WTC11 (cell line): ENCODE results near the gene TMEM120B. TPM values are rescaled to one million over a fixed set of nuclear protein-coding genes. Genes with fewer than 3 reads are reported as not detected.

Experiments
- ATAC-seq: fragments of 200-7000 bp; cut with Tn5 transposase; 2 replicates; pipeline ENCODE4 v1.10.0; 2021; ENCODE audit warnings: mild to moderate bottlenecking, moderate library complexity
- CTCF ChIA-PET: fragments of 300-600 bp; sonication (Branson Sonifier 250); formaldehyde crosslinking; loops from one replicate; lab custom pipeline; 2021; ENCODE audit warnings: antibody characterized with exemption; lab: Charles Lee
- POLR2A ChIA-PET: fragments of 350-600 bp; sonication (Branson Sonifier 250); formaldehyde crosslinking; loops from one replicate; lab custom pipeline; 2021; ENCODE audit warnings: antibody characterized with exemption; lab: Charles Lee
- DNase-seq: peaks from one replicate; pipeline ENCODE4 v3.0.0; 2021; ENCODE audit warnings: low spot score
- H3K27ac Mint-ChIP-seq: 2 replicates; pipeline ENCODE4 v1.8.0; 2021; ENCODE audit warnings: mixed read lengths
- H3K27me3 Mint-ChIP-seq: 2 replicates; pipeline ENCODE4 v1.8.0; 2021; ENCODE audit warnings: low read depth, mild to moderate bottlenecking, moderate library complexity, mixed read lengths
- H3K36me3 Mint-ChIP-seq: 2 replicates; pipeline ENCODE4 v1.8.0; 2021; ENCODE audit warnings: mixed read lengths
- H3K4me1 Mint-ChIP-seq: 2 replicates; pipeline ENCODE4 v1.8.0; 2022; ENCODE audit warnings: mixed read lengths
- H3K4me3 Mint-ChIP-seq: 2 replicates; pipeline ENCODE4 v1.8.0; 2021; ENCODE audit warnings: mild to moderate bottlenecking, moderate library complexity, mixed read lengths
- H3K9me3 Mint-ChIP-seq: 2 replicates; pipeline ENCODE4 v1.8.0; 2021; ENCODE audit warnings: mixed read lengths
- ATF2 ChIP-seq: sonication (generic); formaldehyde crosslinking; IDR thresholded peaks from 2 replicates; pipeline ENCODE4 v1.8.1; 2022; ENCODE audit warnings: low read depth, missing genetic modification reagents, borderline replicate concordance
- CREM ChIP-seq: sonication (generic); formaldehyde crosslinking; IDR thresholded peaks from 2 replicates; pipeline ENCODE4 v1.8.1; 2022; ENCODE audit warnings: mild to moderate bottlenecking, missing genetic modification reagents, moderate library complexity
- ESRRA ChIP-seq: sonication (generic); formaldehyde crosslinking; IDR thresholded peaks from 2 replicates; pipeline ENCODE4 v1.8.1; 2022; ENCODE audit warnings: mild to moderate bottlenecking, missing genetic modification reagents, borderline replicate concordance
- HMGA2 ChIP-seq: fragments of 250-450 bp; sonication (Bioruptor Pico); IDR thresholded peaks from 2 replicates; pipeline ENCODE4 v1.4.0; 2021; ENCODE audit warnings: mild to moderate bottlenecking, moderate library complexity
- KAT7 ChIP-seq: sonication (generic); formaldehyde crosslinking; IDR thresholded peaks from 2 replicates; pipeline ENCODE4 v1.8.1; 2023; ENCODE audit warnings: missing genetic modification reagents, mild to moderate bottlenecking, borderline replicate concordance
- NFYB ChIP-seq: sonication (generic); formaldehyde crosslinking; conservative IDR thresholded peaks from 2 replicates; pipeline ENCODE4 v1.8.0; 2022; ENCODE audit warnings: low read depth, missing genetic modification reagents
- PRDM15 ChIP-seq: sonication (generic); formaldehyde crosslinking; IDR thresholded peaks from 2 replicates; pipeline ENCODE4 v1.8.0; 2022; ENCODE audit warnings: missing genetic modification reagents
- PRRX2 ChIP-seq: fragments of 250-450 bp; sonication (Bioruptor Pico); IDR thresholded peaks from 2 replicates; pipeline ENCODE4 v1.8.0; 2021; ENCODE audit warnings: mild to moderate bottlenecking
- SOX15 ChIP-seq: fragments of 250-450 bp; sonication (Bioruptor Pico); IDR thresholded peaks from 2 replicates; pipeline ENCODE4 v1.9.0; 2021; ENCODE audit warnings: mild to moderate bottlenecking
- SP1 ChIP-seq: sonication (generic); formaldehyde crosslinking; conservative IDR thresholded peaks from 2 replicates; pipeline ENCODE4 v1.8.1; 2022; ENCODE audit warnings: missing genetic modification reagents
- TEAD1 ChIP-seq: sonication (generic); formaldehyde crosslinking; IDR thresholded peaks from 2 replicates; pipeline ENCODE4 v1.8.0; 2022; ENCODE audit warnings: mild to moderate bottlenecking, missing genetic modification reagents
- ZBTB21 ChIP-seq: sonication (generic); formaldehyde crosslinking; IDR thresholded peaks from 2 replicates; pipeline ENCODE4 v1.8.1; 2023; ENCODE audit warnings: mild to moderate bottlenecking, missing genetic modification reagents, borderline replicate concordance
- ZNF121 ChIP-seq: sonication (generic); formaldehyde crosslinking; IDR thresholded peaks from 2 replicates; pipeline ENCODE4 v1.8.0; 2023; ENCODE audit warnings: missing genetic modification reagents
- ZNF138 ChIP-seq: sonication (generic); formaldehyde crosslinking; conservative IDR thresholded peaks from 2 replicates; pipeline ENCODE4 v1.8.1; 2022; ENCODE audit warnings: mild to moderate bottlenecking, moderate library complexity, missing genetic modification reagents
- ZNF416 ChIP-seq: fragments of 250-450 bp; sonication (Bioruptor Pico); IDR thresholded peaks from 2 replicates; pipeline ENCODE4 v1.9.0; 2021; ENCODE audit warnings: mild to moderate bottlenecking, inconsistent platforms
- total RNA-seq: library from RNA; stranded (reverse); gene quantifications from 3 replicates; pipeline ENCODE4 v1.2.3, GENCODE V29; 2021
- TF ChIP-seq, protein P1 (sequence below): sonication (generic); formaldehyde crosslinking; IDR thresholded peaks from 2 replicates; pipeline ENCODE4 v1.8.0; 2023; ENCODE audit warnings: missing genetic modification reagents, mild to moderate bottlenecking, borderline replicate concordance
- TF ChIP-seq, protein P2 (sequence below): sonication (generic); formaldehyde crosslinking; IDR thresholded peaks from 2 replicates; pipeline ENCODE4 v1.8.1; 2023; ENCODE audit warnings: mild to moderate bottlenecking, moderate library complexity, missing genetic modification reagents
- TF ChIP-seq, protein P3 (sequence below): sonication (generic); formaldehyde crosslinking; IDR thresholded peaks from 2 replicates; pipeline ENCODE4 v1.8.1; 2023; ENCODE audit warnings: mild to moderate bottlenecking, missing genetic modification reagents, moderate library complexity
- TF ChIP-seq, protein P4 (sequence below): sonication (generic); formaldehyde crosslinking; IDR thresholded peaks from 2 replicates; pipeline ENCODE4 v1.8.0; 2022; ENCODE audit warnings: mild to moderate bottlenecking, missing genetic modification reagents

The TMEM120B gene
- total RNA-seq, 1 experiment from 2014 or later = 36.9 TPM

- Mint-ChIP-seq H3K9me3 (no peaks in the 10 kb centered on the region), H3K4me1 (no peaks in the 10 kb centered on the region)
- ChIA-PET POLR2A (interaction anchor here (1.0 to 1.1 kb wide), 3 partner anchors 12 to 27 kb away, joined by 3 read pairs; no protein-coding TSS in a partner anchor), CTCF (interaction anchor here (1.1 to 3.5 kb wide), 5 partner anchors 9 to 67 kb away, joined by 4 to 46 read pairs (median 9); partner anchors contain the start of gene RHOF)
- TF ChIP-seq PRDM15 (no peak), ZNF121 (CRISPR knock-in tag) (no peak), ZBTB21 (CRISPR knock-in tag) (no peak), TEAD1 (CRISPR knock-in tag) (no peak), ESRRA (no peak), ATF2 (no peak), PRRX2 (CRISPR knock-in tag) (no peak), SOX15 (CRISPR knock-in tag) (no peak), NFYB (CRISPR knock-in tag) (no peak), ZNF416 (no peak), ZNF138 (no peak)
- TF ChIP-seq, protein P1, sequence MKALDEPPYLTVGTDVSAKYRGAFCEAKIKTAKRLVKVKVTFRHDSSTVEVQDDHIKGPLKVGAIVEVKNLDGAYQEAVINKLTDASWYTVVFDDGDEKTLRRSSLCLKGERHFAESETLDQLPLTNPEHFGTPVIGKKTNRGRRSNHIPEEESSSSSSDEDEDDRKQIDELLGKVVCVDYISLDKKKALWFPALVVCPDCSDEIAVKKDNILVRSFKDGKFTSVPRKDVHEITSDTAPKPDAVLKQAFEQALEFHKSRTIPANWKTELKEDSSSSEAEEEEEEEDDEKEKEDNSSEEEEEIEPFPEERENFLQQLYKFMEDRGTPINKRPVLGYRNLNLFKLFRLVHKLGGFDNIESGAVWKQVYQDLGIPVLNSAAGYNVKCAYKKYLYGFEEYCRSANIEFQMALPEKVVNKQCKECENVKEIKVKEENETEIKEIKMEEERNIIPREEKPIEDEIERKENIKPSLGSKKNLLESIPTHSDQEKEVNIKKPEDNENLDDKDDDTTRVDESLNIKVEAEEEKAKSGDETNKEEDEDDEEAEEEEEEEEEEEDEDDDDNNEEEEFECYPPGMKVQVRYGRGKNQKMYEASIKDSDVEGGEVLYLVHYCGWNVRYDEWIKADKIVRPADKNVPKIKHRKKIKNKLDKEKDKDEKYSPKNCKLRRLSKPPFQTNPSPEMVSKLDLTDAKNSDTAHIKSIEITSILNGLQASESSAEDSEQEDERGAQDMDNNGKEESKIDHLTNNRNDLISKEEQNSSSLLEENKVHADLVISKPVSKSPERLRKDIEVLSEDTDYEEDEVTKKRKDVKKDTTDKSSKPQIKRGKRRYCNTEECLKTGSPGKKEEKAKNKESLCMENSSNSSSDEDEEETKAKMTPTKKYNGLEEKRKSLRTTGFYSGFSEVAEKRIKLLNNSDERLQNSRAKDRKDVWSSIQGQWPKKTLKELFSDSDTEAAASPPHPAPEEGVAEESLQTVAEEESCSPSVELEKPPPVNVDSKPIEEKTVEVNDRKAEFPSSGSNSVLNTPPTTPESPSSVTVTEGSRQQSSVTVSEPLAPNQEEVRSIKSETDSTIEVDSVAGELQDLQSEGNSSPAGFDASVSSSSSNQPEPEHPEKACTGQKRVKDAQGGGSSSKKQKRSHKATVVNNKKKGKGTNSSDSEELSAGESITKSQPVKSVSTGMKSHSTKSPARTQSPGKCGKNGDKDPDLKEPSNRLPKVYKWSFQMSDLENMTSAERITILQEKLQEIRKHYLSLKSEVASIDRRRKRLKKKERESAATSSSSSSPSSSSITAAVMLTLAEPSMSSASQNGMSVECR (CRISPR knock-in tag) = no peak
- TF ChIP-seq, protein P2, sequence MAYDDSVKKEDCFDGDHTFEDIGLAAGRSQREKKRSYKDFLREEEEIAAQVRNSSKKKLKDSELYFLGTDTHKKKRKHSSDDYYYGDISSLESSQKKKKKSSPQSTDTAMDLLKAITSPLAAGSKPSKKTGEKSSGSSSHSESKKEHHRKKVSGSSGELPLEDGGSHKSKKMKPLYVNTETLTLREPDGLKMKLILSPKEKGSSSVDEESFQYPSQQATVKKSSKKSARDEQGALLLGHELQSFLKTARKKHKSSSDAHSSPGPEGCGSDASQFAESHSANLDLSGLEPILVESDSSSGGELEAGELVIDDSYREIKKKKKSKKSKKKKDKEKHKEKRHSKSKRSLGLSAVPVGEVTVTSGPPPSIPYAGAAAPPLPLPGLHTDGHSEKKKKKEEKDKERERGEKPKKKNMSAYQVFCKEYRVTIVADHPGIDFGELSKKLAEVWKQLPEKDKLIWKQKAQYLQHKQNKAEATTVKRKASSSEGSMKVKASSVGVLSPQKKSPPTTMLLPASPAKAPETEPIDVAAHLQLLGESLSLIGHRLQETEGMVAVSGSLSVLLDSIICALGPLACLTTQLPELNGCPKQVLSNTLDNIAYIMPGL (CRISPR knock-in tag) = no peak
- TF ChIP-seq, all 79 proteins: peak for 0
- peaks cover 23% of the 10 kb centered on the region for H3K36me3 Mint-ChIP-seq
- H3K27me3 Mint-ChIP-seq = no peaks in the 10 kb centered on the region
- DNase-seq (no peak), ATAC-seq (no peak)
- H3K27ac Mint-ChIP-seq = no peak overlapping the region
- H3K4me3 Mint-ChIP-seq = no peak overlapping the region
These were observed 115.8 kb downstream of the TMEM120B start for GRCh38 chr12:121828306-121828705.

DNA sequence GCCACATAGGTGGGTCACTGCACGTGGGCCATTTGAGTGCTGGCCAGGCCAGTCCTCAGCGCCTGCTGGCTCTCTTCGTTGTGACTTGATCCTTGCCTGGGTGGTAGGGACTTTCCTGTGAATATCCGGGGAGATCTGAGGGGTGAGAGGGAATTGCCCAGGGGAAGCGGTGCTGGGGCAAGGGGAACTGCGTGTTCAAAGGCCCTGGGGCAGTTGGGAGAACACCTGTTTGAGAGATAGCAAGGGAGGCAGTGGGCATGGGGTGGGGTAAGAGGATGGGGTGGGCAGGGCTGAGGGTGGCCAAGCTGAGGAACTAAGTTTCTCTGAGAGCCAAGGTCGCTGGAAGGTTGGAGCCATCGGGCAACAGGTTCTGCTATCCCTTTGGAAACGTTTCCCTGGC lies 116.3 kb downstream of the TMEM120B start:
- H3K4me3 Mint-ChIP-seq = no peak overlapping the region
- H3K36me3 Mint-ChIP-seq = peaks cover 23% of the 10 kb centered on the region
- ChIA-PET POLR2A (interaction anchor here (1.0 to 1.1 kb wide), 2 partner anchors 13 to 27 kb away, joined by 3 read pairs; no protein-coding TSS in a partner anchor), CTCF (interaction anchor here (2.6 kb wide), 1 partner anchor 17 kb away, joined by 26 read pairs; no protein-coding TSS in a partner anchor)
- no peaks in the 10 kb centered on the region for H3K9me3 Mint-ChIP-seq
- no peaks in the 10 kb centered on the region for H3K4me1 Mint-ChIP-seq
- no peak for ATAC-seq
- no peak for DNase-seq
- no peak overlapping the region for H3K27ac Mint-ChIP-seq
- TF ChIP-seq, protein P3, sequence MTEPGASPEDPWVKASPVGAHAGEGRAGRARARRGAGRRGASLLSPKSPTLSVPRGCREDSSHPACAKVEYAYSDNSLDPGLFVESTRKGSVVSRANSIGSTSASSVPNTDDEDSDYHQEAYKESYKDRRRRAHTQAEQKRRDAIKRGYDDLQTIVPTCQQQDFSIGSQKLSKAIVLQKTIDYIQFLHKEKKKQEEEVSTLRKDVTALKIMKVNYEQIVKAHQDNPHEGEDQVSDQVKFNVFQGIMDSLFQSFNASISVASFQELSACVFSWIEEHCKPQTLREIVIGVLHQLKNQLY (CRISPR knock-in tag) = no peak
- no peak for TF ChIP-seq KAT7
- TF ChIP-seq CREM = no peak
- TF ChIP-seq HMGA2 (CRISPR knock-in tag) = no peak
- no peak for TF ChIP-seq SP1 (CRISPR knock-in tag)
- TF ChIP-seq, protein P4, sequence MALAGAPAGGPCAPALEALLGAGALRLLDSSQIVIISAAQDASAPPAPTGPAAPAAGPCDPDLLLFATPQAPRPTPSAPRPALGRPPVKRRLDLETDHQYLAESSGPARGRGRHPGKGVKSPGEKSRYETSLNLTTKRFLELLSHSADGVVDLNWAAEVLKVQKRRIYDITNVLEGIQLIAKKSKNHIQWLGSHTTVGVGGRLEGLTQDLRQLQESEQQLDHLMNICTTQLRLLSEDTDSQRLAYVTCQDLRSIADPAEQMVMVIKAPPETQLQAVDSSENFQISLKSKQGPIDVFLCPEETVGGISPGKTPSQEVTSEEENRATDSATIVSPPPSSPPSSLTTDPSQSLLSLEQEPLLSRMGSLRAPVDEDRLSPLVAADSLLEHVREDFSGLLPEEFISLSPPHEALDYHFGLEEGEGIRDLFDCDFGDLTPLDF = no peak
- no peaks in the 10 kb centered on the region for H3K27me3 Mint-ChIP-seq
